OCI-LY1 (cell line): Measurements from ENCODE around the gene C19orf33.
A peak's percentile ranks its signal among the peaks of the same experiment; 100 is the strongest.

ENCODE experiments used
- H2AFZ ChIP-seq: fragments of 200-600 bp; sonication (generic), shearing (Covaris generic); 2 replicates; pipeline ENCODE4 v1.6.0; 2014; ENCODE audit warnings: antibody characterized with exemption, mild to moderate bottlenecking, low read length
- H3F3A ChIP-seq: fragments of 200-600 bp; sonication (generic), shearing (Covaris generic); 2 replicates; pipeline ENCODE4 v1.6.0; 2014; ENCODE audit warnings: mild to moderate bottlenecking, antibody characterized with exemption, low read length, moderate library complexity; ENCODE audit not compliant: insufficient read depth
- H3K27ac ChIP-seq: fragments of 200-600 bp; sonication (generic); 2 replicates; pipeline ENCODE4 v1.5.1; 2014; ENCODE audit warnings: low read length, mixed run types, mild to moderate bottlenecking, low read depth; ENCODE audit not compliant: poor library complexity, severe bottlenecking
- H3K27me3 ChIP-seq: fragments of 200-600 bp; sonication (generic); 2 replicates; pipeline ENCODE4 v1.6.0; 2014; ENCODE audit warnings: antibody characterized with exemption, mild to moderate bottlenecking, low read length, moderate library complexity; ENCODE audit not compliant: insufficient read depth
- H3K36me3 ChIP-seq: fragments of 200-600 bp; sonication (generic); 2 replicates; pipeline ENCODE4 v1.6.1; 2014; ENCODE audit warnings: mild to moderate bottlenecking, antibody characterized with exemption, low read length, moderate library complexity, mixed read lengths; ENCODE audit not compliant: insufficient read depth
- H3K4me1 ChIP-seq: fragments of 200-600 bp; sonication (generic); 2 replicates; pipeline ENCODE4 v1.5.1; 2014; ENCODE audit warnings: mild to moderate bottlenecking, low read length, moderate library complexity; ENCODE audit not compliant: insufficient read depth, severe bottlenecking
- H3K4me2 ChIP-seq: fragments of 200-600 bp; sonication (generic), shearing (Covaris generic); 2 replicates; pipeline ENCODE4 v1.6.1; 2014; ENCODE audit warnings: low read length
- H3K4me3 ChIP-seq: fragments of 200-600 bp; sonication (generic); 2 replicates; pipeline ENCODE4 v1.5.1; 2014; ENCODE audit warnings: low read length, low read depth, mild to moderate bottlenecking, mixed read lengths; ENCODE audit not compliant: poor library complexity, severe bottlenecking
- H3K79me2 ChIP-seq: fragments of 200-600 bp; shearing (Covaris generic); 2 replicates; pipeline ENCODE4 v1.6.1; 2016; ENCODE audit warnings: mixed run types, low read length, mixed read lengths; ENCODE audit not compliant: insufficient read depth
- H3K9ac ChIP-seq: fragments of 200-600 bp; sonication (generic), shearing (Covaris generic); 2 replicates; pipeline ENCODE4 v1.6.1; 2014; ENCODE audit warnings: mild to moderate bottlenecking, low read length, mixed read lengths
- H3K9me2 ChIP-seq: fragments of 200-600 bp; sonication (generic), shearing (Covaris generic); 2 replicates; pipeline ENCODE4 v1.6.1; 2014; ENCODE audit warnings: low read depth, mild to moderate bottlenecking, low read length, mixed read lengths
- H3K9me3 ChIP-seq: fragments of 200-600 bp; shearing (Covaris generic); 2 replicates; pipeline ENCODE4 v1.6.1; 2014; ENCODE audit warnings: low read length, mixed read lengths
- H4K20me1 ChIP-seq: fragments of 200-600 bp; sonication (generic), shearing (Covaris generic); 2 replicates; pipeline ENCODE4 v1.6.0; 2016; ENCODE audit warnings: mild to moderate bottlenecking, low read length; ENCODE audit not compliant: insufficient read depth
- CTCF ChIP-seq: fragments of 200-600 bp; sonication (generic), shearing (Covaris generic); IDR thresholded peaks from 2 replicates; pipeline ENCODE4 v1.5.1; 2017; ENCODE audit warnings: mild to moderate bottlenecking, antibody characterized with exemption, low read length, moderate library complexity, mixed read lengths
- EZH2 ChIP-seq: fragments of 200-600 bp; sonication (generic), shearing (Covaris generic); IDR thresholded peaks from 2 replicates; pipeline ENCODE4 v1.8.0; 2017; ENCODE audit warnings: borderline replicate concordance, mixed run types, mild to moderate bottlenecking, antibody characterized with exemption, low read length, moderate library complexity, mixed read lengths

C19orf33 gene

GRCh38 chr19:38265213-38265861 is 38.7 kb upstream of the C19orf33 start:
- peaks cover 10% of the 10 kb centered on the region; the same call in 1 of the 2 replicates for H3K79me2 ChIP-seq
- peak overlapping the region; percentile 93 for H3K9ac ChIP-seq
- H3F3A ChIP-seq, result no peaks in the 10 kb centered on the region
- peak overlapping the region; percentile 91 for H3K4me3 ChIP-seq
- no peaks in the 10 kb centered on the region for H4K20me1 ChIP-seq
- H3K27ac ChIP-seq, result peak overlapping the region; percentile 90
- H3K9me2 ChIP-seq, result no peaks in the 10 kb centered on the region
- H3K36me3 ChIP-seq, result no peaks in the 10 kb centered on the region; the same call in 1 of the 2 replicates
- peaks cover 57% of the 10 kb centered on the region for H3K4me1 ChIP-seq
- peak overlapping the region; percentile 88 for H3K4me2 ChIP-seq
- H3K27me3 ChIP-seq, result no peaks in the 10 kb centered on the region
- H3K9me3 ChIP-seq, result no peaks in the 10 kb centered on the region
- no peak overlapping the region for H2AFZ ChIP-seq
- TF ChIP-seq EZH2 (no peak), CTCF (no peak)

GRCh38 chr19:38265921-38266429 is 38.1 kb upstream of the C19orf33 start:
- TF ChIP-seq CTCF (no peak), EZH2 (no peak)
- Histone ChIP-seq H3F3A (no peaks in the 10 kb centered on the region), H3K9ac (peak overlapping the region; percentile 93), H2AFZ (no peak overlapping the region), H3K4me1 (peaks cover 61% of the 10 kb centered on the region), H3K27me3 (no peaks in the 10 kb centered on the region), H3K9me3 (no peaks in the 10 kb centered on the region), H3K36me3 (no peaks in the 10 kb centered on the region; the same call in 1 of the 2 replicates), H3K9me2 (no peaks in the 10 kb centered on the region), H3K4me3 (peak overlapping the region; percentile 91), H3K4me2 (peak overlapping the region; percentile 88), H4K20me1 (no peaks in the 10 kb centered on the region), H3K27ac (peak overlapping the region; percentile 90), H3K79me2 (peaks cover 15% of the 10 kb centered on the region; the same call in 1 of the 2 replicates)

GRCh38 chr19:38266981-38267597 is 37.0 kb upstream of the C19orf33 start:
- H2AFZ ChIP-seq, result no peak overlapping the region
- TF ChIP-seq CTCF (no peak), EZH2 (no peak)

More at GRCh38 chr19:38266981-38267597, 37.0 kb upstream of the C19orf33 start:
- no peaks in the 10 kb centered on the region for H4K20me1 ChIP-seq
- H3K9ac ChIP-seq, result peak overlapping the region; percentile 39; the same call in 1 of the 2 replicates
- no peaks in the 10 kb centered on the region; the same call in 1 of the 2 replicates for H3K36me3 ChIP-seq
- H3K4me1 ChIP-seq, result peaks cover 67% of the 10 kb centered on the region
- peak overlapping the region; percentile 65 for H3K27ac ChIP-seq
- peak overlapping the region; percentile 88 for H3K4me2 ChIP-seq
- H3K79me2 ChIP-seq, result peaks cover 23% of the 10 kb centered on the region
- H3K4me3 ChIP-seq, result peak overlapping the region; percentile 30
- no peaks in the 10 kb centered on the region for H3K9me3 ChIP-seq
- H3K27me3 ChIP-seq, result no peaks in the 10 kb centered on the region
- H3F3A ChIP-seq, result no peaks in the 10 kb centered on the region
- no peaks in the 10 kb centered on the region for H3K9me2 ChIP-seq
